Parathyroid adenoma (tissue), 2 donors: ENCODE results near the gene GBX2.

Source experiments
- H2AFZ ChIP-seq: fragments of 300-600 bp; sonication (generic); one replicate; pipeline ENCODE4 v1.7.0; 2017; ENCODE audit warnings: antibody characterized with exemption, mild to moderate bottlenecking
- H3K27ac ChIP-seq: fragments of 300-600 bp; sonication (generic); one replicate; pipeline ENCODE4 v1.7.0; 2017
- H3K27me3 ChIP-seq: fragments of 300-600 bp; sonication (generic); one replicate; pipeline ENCODE4 v1.7.0; 2017; ENCODE audit warnings: low read length; ENCODE audit not compliant: control insufficient read depth, insufficient read depth
- H3K36me3 ChIP-seq: fragments of 300-600 bp; sonication (generic); one replicate; pipeline ENCODE4 v1.7.0; 2017; ENCODE audit warnings: low read length; ENCODE audit not compliant: control insufficient read depth, insufficient read depth
- H3K4me1 ChIP-seq: fragments of 300-600 bp; sonication (generic); one replicate; pipeline ENCODE4 v1.7.0; 2017; ENCODE audit warnings: control low read depth
- H3K4me2 ChIP-seq: fragments of 300-600 bp; sonication (generic); one replicate; pipeline ENCODE4 v1.7.0; 2017; ENCODE audit warnings: low read length
- H3K4me3 ChIP-seq: fragments of 300-600 bp; sonication (generic); one replicate; pipeline ENCODE4 v1.7.0; 2017; ENCODE audit warnings: low read depth, low read length
- H3K79me2 ChIP-seq: fragments of 300-600 bp; sonication (generic); one replicate; pipeline ENCODE4 v1.7.0; 2017; ENCODE audit warnings: control low read depth
- H3K9ac ChIP-seq: fragments of 300-600 bp; sonication (generic); one replicate; pipeline ENCODE4 v1.7.0; 2017; ENCODE audit warnings: mild to moderate bottlenecking
- H3K9me3 ChIP-seq: fragments of 300-600 bp; sonication (generic); one replicate; pipeline ENCODE4 v1.7.0; 2017; ENCODE audit warnings: low read length; ENCODE audit not compliant: control insufficient read depth
- TF ChIP-seq, protein P1 (sequence below): fragments of 300-600 bp; sonication (generic); IDR thresholded peaks from one replicate; pipeline ENCODE4 v1.7.0; 2017; ENCODE audit warnings: antibody characterized with exemption, mild to moderate bottlenecking
- donor health status: primary hyperparathyroidism.

Gene GBX2

DNA sequence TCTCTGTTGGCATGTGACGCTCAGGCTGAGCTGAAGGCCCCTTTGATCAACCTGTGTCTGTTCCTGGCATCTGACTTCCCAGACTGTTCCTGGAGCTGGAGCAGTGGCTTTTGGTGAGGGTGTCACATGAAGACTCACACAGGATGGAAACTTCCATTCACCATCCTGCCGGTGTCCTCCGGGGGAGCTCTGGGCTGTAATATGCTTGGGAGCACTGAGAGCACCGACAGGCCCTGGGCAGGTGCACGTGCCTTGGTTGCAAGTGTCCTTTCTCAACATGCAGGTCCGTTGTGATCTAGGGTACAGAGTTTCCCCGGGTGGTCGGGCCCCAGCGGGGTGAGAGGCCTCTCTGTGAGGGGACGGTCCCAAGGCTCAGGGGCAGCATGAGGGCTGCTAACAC is 24.8 kb upstream of the GBX2 start:
- H2AFZ ChIP-seq, result no peak overlapping the region
- no peaks in the 10 kb centered on the region for H3K36me3 ChIP-seq
- H3K4me2 ChIP-seq, result no peak overlapping the region
- H3K79me2 ChIP-seq, result no peaks in the 10 kb centered on the region
- H3K4me1 ChIP-seq, result no peaks in the 10 kb centered on the region
- no peak overlapping the region for H3K9ac ChIP-seq
- H3K4me3 ChIP-seq, result no peak overlapping the region
- H3K9me3 ChIP-seq, result no peaks in the 10 kb centered on the region
- H3K27me3 ChIP-seq, result no peaks in the 10 kb centered on the region
- H3K27ac ChIP-seq, result no peak overlapping the region
- TF ChIP-seq, protein P1, sequence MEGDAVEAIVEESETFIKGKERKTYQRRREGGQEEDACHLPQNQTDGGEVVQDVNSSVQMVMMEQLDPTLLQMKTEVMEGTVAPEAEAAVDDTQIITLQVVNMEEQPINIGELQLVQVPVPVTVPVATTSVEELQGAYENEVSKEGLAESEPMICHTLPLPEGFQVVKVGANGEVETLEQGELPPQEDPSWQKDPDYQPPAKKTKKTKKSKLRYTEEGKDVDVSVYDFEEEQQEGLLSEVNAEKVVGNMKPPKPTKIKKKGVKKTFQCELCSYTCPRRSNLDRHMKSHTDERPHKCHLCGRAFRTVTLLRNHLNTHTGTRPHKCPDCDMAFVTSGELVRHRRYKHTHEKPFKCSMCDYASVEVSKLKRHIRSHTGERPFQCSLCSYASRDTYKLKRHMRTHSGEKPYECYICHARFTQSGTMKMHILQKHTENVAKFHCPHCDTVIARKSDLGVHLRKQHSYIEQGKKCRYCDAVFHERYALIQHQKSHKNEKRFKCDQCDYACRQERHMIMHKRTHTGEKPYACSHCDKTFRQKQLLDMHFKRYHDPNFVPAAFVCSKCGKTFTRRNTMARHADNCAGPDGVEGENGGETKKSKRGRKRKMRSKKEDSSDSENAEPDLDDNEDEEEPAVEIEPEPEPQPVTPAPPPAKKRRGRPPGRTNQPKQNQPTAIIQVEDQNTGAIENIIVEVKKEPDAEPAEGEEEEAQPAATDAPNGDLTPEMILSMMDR, result no peak

DNA sequence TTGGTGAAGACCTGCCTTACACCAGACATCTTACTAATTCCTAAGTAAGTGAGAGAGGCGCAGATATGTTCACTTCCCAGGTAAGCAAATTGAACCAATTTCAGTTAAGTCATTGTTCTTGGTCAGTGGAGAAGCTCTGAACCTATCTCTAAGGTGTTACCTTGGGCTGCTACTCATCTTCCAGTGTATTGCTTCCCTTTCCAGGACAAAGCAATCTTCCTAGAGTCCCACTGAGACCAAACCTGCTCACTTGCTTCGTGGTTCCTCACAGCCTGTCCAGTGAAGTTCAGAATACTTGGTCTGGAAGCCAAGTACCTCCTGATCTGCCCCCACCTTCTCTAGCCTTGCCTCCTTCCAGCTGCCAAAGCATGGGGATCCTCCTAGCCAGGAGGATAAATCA is 22.5 kb upstream of the GBX2 start:
- H3K4me3 ChIP-seq, result no peak overlapping the region
- TF ChIP-seq, protein P1, result no peak
- no peaks in the 10 kb centered on the region for H3K79me2 ChIP-seq
- no peaks in the 10 kb centered on the region for H3K27me3 ChIP-seq
- no peak overlapping the region for H3K9ac ChIP-seq
- H3K36me3 ChIP-seq, result no peaks in the 10 kb centered on the region
- no peak overlapping the region for H2AFZ ChIP-seq
- H3K4me2 ChIP-seq, result no peak overlapping the region
- H3K9me3 ChIP-seq, result no peaks in the 10 kb centered on the region
- H3K4me1 ChIP-seq, result no peaks in the 10 kb centered on the region
- no peak overlapping the region for H3K27ac ChIP-seq

DNA sequence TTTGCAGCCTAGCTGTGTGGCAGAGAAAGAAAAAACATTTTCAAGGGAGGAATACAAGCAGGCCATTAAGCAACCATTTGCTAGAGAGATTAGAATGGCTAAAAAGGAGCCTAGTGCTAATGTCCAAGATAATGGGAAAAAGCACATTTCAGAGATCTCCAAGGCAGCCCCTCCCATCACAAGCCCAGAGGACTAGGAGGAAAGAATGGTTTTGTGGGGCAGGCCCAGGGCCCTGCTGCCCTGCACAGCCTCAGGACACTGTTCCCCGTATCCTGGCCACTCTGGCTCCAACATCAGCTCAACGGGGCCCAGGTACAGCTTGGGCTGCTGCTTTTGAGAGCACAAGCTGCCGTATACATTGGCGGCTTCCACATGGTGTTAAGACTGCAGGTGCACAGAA is 16.5 kb upstream of the GBX2 start:
- H2AFZ ChIP-seq, result no peak overlapping the region
- no peaks in the 10 kb centered on the region for H3K79me2 ChIP-seq
- no peak overlapping the region for H3K4me3 ChIP-seq
- no peaks in the 10 kb centered on the region for H3K9me3 ChIP-seq
- H3K9ac ChIP-seq, result no peak overlapping the region
- H3K27ac ChIP-seq, result no peak overlapping the region
- H3K4me2 ChIP-seq, result no peak overlapping the region
- H3K36me3 ChIP-seq, result no peaks in the 10 kb centered on the region
- H3K27me3 ChIP-seq, result peaks cover 5% of the 10 kb centered on the region
- no peaks in the 10 kb centered on the region for H3K4me1 ChIP-seq
- TF ChIP-seq, protein P1, result no peak

DNA sequence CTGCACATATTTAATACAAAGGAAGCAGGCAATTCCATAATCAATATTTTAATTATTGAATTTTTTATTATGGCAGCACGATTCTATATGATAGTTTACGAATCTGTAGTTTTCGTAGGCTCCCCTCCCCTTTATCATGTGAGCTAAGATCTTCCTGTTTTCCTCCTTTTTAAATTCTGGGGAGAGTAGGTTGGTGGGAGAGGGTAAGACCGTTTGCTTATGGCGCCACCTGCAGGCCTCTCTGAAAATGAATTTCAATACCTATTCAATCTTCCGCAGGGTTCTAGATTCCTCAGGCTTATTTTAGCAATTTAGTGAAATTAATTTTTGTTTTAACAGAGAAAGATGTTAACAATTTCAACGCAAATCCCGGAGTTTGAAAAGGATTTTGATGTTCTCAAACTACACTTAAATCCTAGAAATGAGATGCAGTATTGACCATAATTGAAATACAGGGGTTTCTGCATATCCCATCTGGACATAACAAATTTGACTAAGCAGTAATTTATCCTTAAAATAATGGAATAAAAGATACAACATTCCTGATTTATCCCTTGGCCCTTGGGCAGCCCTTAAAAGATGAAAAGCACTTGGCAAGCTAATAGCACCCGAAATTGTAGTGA is 12.8 kb upstream of the GBX2 start:
- peaks cover 2% of the 10 kb centered on the region for H3K4me1 ChIP-seq
- H3K79me2 ChIP-seq, result no peaks in the 10 kb centered on the region
- H3K36me3 ChIP-seq, result no peaks in the 10 kb centered on the region
- no peak overlapping the region for H3K4me3 ChIP-seq
- H3K4me2 ChIP-seq, result no peak overlapping the region
- no peak overlapping the region for H3K9ac ChIP-seq
- no peaks in the 10 kb centered on the region for H3K9me3 ChIP-seq
- H2AFZ ChIP-seq, result no peak overlapping the region
- TF ChIP-seq, protein P1, result peak; percentile 36
- H3K27ac ChIP-seq, result no peak overlapping the region
- H3K27me3 ChIP-seq, result peaks cover 17% of the 10 kb centered on the region
